ENCODE results near the gene GRM1. TPM values are rescaled to one million over a fixed set of nuclear protein-coding genes. Genes with fewer than 3 reads are reported as not detected.

Gene GRM1
- total and polyA plus RNA-seq, 2 donors: 0.01 to 0.16 TPM

DNA sequence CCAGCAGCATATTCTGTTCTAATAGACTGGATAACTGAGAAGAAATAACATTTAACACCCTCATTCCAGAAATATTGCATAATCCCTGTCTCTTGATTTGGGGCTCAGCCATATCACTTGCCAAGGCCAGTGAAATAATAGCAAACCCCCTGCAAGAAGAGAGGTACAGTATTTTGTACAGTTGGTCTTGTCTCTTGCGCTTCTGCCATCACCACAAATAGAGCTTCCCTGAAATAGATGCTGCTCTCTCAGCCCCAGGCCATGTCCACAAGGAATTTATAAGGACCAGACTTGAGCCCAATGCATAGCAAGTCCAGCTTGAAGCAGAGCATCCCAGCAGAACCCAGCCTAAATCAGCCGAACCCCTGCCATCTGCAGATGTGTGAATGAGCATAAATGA is 254.0 kb downstream of the GRM1 start:
- DNase-seq (ENCODE audit: extremely low spot score): no peak
- 93% methylated on average over 2 of the region's 2 CpGs for WGBS
- Histone ChIP-seq H3K36me3 (ENCODE audit: insufficient read depth) (no peaks in the 10 kb centered on the region), H3K27ac (ENCODE audit: low read depth) (no peak overlapping the region), H3K4me3 (ENCODE audit: low read depth, low read length) (no peak overlapping the region), H3K4me1 (ENCODE audit: insufficient read depth) (no peaks in the 10 kb centered on the region)

- 79% methylated on average over 2 of the region's 2 CpGs for WGBS
- Histone ChIP-seq H3K36me3 (ENCODE audit: insufficient read depth) (no peaks in the 10 kb centered on the region), H3K27ac (ENCODE audit: low read depth) (no peak overlapping the region), H3K4me1 (ENCODE audit: insufficient read depth) (no peaks in the 10 kb centered on the region), H3K4me3 (ENCODE audit: low read depth, low read length) (no peak overlapping the region)
- no peak for DNase-seq (ENCODE audit: extremely low spot score)
Observed at GRCh38 chr6:146284311-146284710, 255.4 kb downstream of the GRM1 start.

DNA sequence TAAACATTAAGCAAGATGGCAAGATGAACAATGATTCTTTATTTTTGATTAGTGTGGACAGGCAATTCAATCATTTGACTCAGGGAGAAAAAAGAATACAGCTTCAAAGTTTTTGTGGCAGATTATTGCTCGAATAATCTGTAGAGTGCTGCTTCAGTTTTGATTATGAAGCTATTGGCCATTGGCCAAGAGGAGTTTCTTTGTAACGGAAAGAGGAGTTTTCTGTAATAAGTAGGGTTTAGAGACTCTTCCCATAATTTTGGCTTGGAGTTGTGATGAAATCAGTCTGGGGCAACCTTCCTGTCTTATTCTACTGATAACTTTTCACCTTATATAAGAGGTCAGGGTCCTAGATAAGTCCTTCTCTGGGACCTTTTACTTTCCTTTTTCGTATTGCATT is 258.1 kb downstream of the GRM1 start:
- Histone ChIP-seq H3K4me1 (ENCODE audit: insufficient read depth) (no peaks in the 10 kb centered on the region), H3K4me3 (ENCODE audit: low read depth, low read length) (no peak overlapping the region), H3K27ac (ENCODE audit: low read depth) (no peak overlapping the region), H3K36me3 (ENCODE audit: insufficient read depth) (no peaks in the 10 kb centered on the region)
- DNase-seq (ENCODE audit: extremely low spot score): no peak
- 33% methylated on average over 3 of the region's 3 CpGs for WGBS

GRCh38 chr6:146287691-146288369 is 259.0 kb downstream of the GRM1 start:
- no peak for DNase-seq (ENCODE audit: extremely low spot score)
- H3K27ac ChIP-seq (ENCODE audit: low read depth): no peak overlapping the region
- H3K4me3 ChIP-seq (ENCODE audit: low read depth, low read length): no peak overlapping the region
- H3K4me1 ChIP-seq (ENCODE audit: insufficient read depth): no peaks in the 10 kb centered on the region
- WGBS: 87% methylated on average over 1 of the region's 1 CpG
- no peaks in the 10 kb centered on the region for H3K36me3 ChIP-seq (ENCODE audit: insufficient read depth)

DNA sequence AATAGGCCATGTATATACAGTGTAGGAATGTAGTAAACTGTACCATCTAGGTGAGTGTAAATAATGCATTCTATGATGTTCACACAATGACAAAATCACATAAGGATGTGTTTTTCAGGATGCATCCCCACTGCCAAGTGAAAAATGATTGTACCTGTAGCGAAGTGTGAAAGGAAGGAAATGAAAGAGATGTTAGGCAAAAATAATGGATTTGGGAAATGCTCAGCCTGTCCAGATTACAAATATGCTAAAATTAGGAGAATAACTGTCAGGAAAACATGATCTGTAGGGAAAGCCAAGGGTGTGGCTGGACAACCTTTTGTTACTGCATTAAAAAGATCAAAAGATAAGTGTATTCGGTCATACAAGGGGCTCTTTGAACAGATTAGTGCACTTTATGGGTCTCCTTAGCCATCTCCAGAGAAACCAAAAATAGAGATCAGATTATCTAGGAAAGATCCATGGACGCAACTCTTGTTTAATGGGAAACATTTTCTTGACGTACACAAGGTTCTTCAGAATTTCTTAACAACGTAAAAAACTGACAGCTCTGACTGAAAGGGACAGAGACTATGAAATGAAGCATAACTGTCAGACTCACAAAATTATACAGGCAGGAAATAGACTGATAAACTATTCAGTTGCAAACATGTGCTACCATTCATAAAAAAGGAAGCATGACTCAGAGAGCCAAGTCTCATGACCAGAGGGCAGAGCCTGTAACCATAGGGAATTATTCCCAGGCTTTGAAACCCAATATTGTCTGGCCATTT is 261.1 kb downstream of the GRM1 start:
- no peaks in the 10 kb centered on the region for H3K36me3 ChIP-seq (ENCODE audit: insufficient read depth)
- H3K4me1 ChIP-seq (ENCODE audit: insufficient read depth): no peaks in the 10 kb centered on the region
- DNase-seq (ENCODE audit: extremely low spot score): no peak
- no peak overlapping the region for H3K27ac ChIP-seq (ENCODE audit: low read depth)
- WGBS: 59% methylated on average over 5 of the region's 5 CpGs
- no peak overlapping the region for H3K4me3 ChIP-seq (ENCODE audit: low read depth, low read length)

- Histone ChIP-seq H3K36me3 (ENCODE audit: insufficient read depth) (no peaks in the 10 kb centered on the region), H3K4me1 (ENCODE audit: insufficient read depth) (no peaks in the 10 kb centered on the region), H3K27ac (ENCODE audit: low read depth) (no peak overlapping the region), H3K4me3 (ENCODE audit: low read depth, low read length) (no peak overlapping the region)
- no peak for DNase-seq (ENCODE audit: extremely low spot score)
- WGBS: 88% methylated on average over 2 of the region's 2 CpGs
Observed at GRCh38 chr6:146290589-146290901, 261.7 kb downstream of the GRM1 start.

GRCh38 chr6:146292506-146292905 is 263.6 kb downstream of the GRM1 start:
- 39% methylated on average over 1 of the region's 1 CpG for WGBS
- no peaks in the 10 kb centered on the region for H3K36me3 ChIP-seq (ENCODE audit: insufficient read depth)
- no peak for DNase-seq (ENCODE audit: extremely low spot score)
- H3K4me1 ChIP-seq (ENCODE audit: insufficient read depth): no peaks in the 10 kb centered on the region
- no peak overlapping the region for H3K27ac ChIP-seq (ENCODE audit: low read depth)
- H3K4me3 ChIP-seq (ENCODE audit: low read depth, low read length): no peak overlapping the region

DNA sequence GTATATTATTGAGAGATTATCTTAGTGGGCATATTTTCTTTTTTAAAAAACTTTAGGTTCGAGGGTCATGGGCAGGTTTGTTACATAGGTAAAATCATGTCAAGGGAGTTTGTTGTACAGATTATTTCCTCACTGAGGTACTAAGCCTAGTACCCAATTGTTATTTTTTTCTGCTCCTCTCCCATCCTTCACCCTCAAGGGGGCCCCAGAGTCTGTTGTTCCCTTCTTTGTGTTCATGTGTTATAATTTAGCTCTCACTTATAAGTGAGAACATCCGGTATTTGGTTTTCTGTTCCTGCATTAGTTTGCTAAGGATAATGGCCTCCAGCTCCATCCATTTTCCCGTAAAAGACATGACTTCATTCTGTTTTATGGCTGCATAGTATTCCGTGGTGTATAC is 266.8 kb downstream of the GRM1 start:
- WGBS: 87% methylated on average over 4 of the region's 4 CpGs
- no peak overlapping the region for H3K4me3 ChIP-seq (ENCODE audit: low read depth, low read length)
- DNase-seq (ENCODE audit: extremely low spot score): no peak
- H3K36me3 ChIP-seq (ENCODE audit: insufficient read depth): no peaks in the 10 kb centered on the region
- no peak overlapping the region for H3K27ac ChIP-seq (ENCODE audit: low read depth)
- H3K4me1 ChIP-seq (ENCODE audit: insufficient read depth): no peaks in the 10 kb centered on the region

DNA sequence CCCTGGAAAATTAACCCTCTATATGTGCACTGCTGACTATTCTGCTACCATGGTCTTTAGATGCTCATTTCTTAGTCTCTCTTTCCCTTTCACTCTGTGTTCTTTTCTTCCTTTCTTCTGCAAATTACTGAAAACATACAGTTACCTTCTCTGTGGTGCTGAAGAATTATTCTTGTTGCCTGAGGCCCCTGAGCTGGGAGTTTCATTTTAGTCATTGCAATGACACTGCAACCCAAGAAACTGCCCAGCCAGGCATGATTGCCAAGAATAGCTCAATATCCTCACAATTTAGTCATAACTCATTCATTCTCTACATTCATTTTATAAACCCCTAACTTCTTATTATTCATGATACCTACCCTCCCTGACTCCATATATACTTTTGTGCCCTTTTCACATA is 269.0 kb downstream of the GRM1 start:
- Histone ChIP-seq H3K4me3 (ENCODE audit: low read depth, low read length) (no peak overlapping the region), H3K27ac (ENCODE audit: low read depth) (no peak overlapping the region), H3K36me3 (ENCODE audit: insufficient read depth) (no peaks in the 10 kb centered on the region), H3K4me1 (ENCODE audit: insufficient read depth) (no peaks in the 10 kb centered on the region)
- DNase-seq (ENCODE audit: extremely low spot score): no peak

GRCh38 chr6:146300521-146300920 is 271.7 kb downstream of the GRM1 start:
- Histone ChIP-seq H3K4me1 (ENCODE audit: insufficient read depth) (no peaks in the 10 kb centered on the region), H3K36me3 (ENCODE audit: insufficient read depth) (no peaks in the 10 kb centered on the region), H3K27ac (ENCODE audit: low read depth) (no peak overlapping the region), H3K4me3 (ENCODE audit: low read depth, low read length) (no peak overlapping the region)
- WGBS: 65% methylated on average over 3 of the region's 3 CpGs
- DNase-seq (ENCODE audit: extremely low spot score): no peak

DNA sequence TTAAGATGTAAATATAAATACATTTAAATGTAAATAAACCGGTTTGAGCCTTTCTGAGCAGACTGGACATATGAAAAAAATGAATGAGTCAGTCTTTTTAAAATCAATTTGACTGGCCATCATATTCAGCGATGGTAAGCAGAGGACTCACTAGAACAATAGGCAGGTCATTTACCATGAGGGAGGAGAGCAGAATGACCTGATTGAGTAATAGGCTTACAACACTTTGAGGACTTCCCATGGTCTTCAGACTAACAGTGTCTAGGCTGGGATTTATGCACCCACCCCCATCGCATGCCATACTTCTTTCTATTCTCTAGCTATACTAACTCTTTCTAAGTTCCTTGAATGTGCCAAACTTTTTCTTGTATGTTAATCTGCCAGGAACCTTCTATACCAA is 272.9 kb downstream of the GRM1 start:
- Histone ChIP-seq H3K4me3 (ENCODE audit: low read depth, low read length) (no peak overlapping the region), H3K27ac (ENCODE audit: low read depth) (no peak overlapping the region), H3K4me1 (ENCODE audit: insufficient read depth) (no peaks in the 10 kb centered on the region), H3K36me3 (ENCODE audit: insufficient read depth) (no peaks in the 10 kb centered on the region)
- DNase-seq (ENCODE audit: extremely low spot score): no peak
- WGBS: 67% methylated on average over 3 of the region's 3 CpGs

GRCh38 chr6:146302994-146303393 is 274.1 kb downstream of the GRM1 start:
- Histone ChIP-seq H3K27ac (ENCODE audit: low read depth) (no peak overlapping the region), H3K4me3 (ENCODE audit: low read depth, low read length) (no peak overlapping the region), H3K4me1 (ENCODE audit: insufficient read depth) (no peaks in the 10 kb centered on the region), H3K36me3 (ENCODE audit: insufficient read depth) (no peaks in the 10 kb centered on the region)
- no peak for DNase-seq (ENCODE audit: extremely low spot score)

DNA sequence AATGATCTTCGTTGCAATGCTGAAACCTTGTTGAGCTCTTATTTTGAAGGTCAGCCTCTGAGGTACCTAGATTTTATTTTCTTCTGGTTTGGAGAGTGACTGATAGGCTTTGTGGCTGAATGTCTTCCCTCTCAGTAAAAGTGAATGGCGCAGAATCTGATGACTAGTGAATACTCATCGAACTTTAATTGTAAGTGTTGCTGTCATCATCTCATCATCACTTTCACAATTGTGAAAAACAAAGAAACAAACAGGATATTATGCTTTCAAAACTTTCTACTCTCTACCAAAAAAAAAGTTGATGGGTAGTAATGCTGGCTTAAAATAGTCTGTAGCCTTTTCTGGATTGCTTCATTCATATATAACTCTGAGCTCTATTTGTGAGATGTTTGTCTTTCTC is 275.3 kb downstream of the GRM1 start:
- Histone ChIP-seq H3K4me1 (ENCODE audit: insufficient read depth) (no peaks in the 10 kb centered on the region), H3K27ac (ENCODE audit: low read depth) (no peak overlapping the region), H3K4me3 (ENCODE audit: low read depth, low read length) (no peak overlapping the region), H3K36me3 (ENCODE audit: insufficient read depth) (no peaks in the 10 kb centered on the region)
- WGBS: 84% methylated on average over 3 of the region's 3 CpGs
- no peak for DNase-seq (ENCODE audit: extremely low spot score)

DNA sequence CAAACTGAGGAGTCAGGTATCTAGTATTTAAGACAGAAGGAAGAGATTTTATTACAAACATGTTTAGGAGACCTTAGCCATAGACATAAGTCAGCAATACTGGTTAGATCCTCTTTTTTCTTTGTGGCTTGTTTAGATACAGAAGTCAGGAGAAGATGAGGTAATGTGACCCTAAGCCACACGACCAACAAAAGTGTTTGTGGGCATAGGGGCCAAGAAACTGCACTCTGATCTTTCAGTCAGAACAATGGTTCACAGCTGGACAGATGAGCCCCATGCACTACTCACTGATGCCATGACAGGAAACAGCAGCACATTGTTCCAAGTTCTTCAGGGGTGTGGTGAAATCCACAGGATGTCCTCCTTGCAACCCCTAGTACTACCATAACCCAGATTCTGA is 276.2 kb downstream of the GRM1 start:
- WGBS: 14% methylated on average over 1 of the region's 1 CpG
- Histone ChIP-seq H3K4me1 (ENCODE audit: insufficient read depth) (no peaks in the 10 kb centered on the region), H3K4me3 (ENCODE audit: low read depth, low read length) (no peak overlapping the region), H3K36me3 (ENCODE audit: insufficient read depth) (no peaks in the 10 kb centered on the region), H3K27ac (ENCODE audit: low read depth) (no peak overlapping the region)
- DNase-seq (ENCODE audit: extremely low spot score): no peak

Data from urinary bladder (tissue), 4 donors.